ENCODE data around the gene POLD2.
A peak's percentile ranks its signal among the peaks of the same experiment; 100 is the strongest.

The POLD2 gene

DNA sequence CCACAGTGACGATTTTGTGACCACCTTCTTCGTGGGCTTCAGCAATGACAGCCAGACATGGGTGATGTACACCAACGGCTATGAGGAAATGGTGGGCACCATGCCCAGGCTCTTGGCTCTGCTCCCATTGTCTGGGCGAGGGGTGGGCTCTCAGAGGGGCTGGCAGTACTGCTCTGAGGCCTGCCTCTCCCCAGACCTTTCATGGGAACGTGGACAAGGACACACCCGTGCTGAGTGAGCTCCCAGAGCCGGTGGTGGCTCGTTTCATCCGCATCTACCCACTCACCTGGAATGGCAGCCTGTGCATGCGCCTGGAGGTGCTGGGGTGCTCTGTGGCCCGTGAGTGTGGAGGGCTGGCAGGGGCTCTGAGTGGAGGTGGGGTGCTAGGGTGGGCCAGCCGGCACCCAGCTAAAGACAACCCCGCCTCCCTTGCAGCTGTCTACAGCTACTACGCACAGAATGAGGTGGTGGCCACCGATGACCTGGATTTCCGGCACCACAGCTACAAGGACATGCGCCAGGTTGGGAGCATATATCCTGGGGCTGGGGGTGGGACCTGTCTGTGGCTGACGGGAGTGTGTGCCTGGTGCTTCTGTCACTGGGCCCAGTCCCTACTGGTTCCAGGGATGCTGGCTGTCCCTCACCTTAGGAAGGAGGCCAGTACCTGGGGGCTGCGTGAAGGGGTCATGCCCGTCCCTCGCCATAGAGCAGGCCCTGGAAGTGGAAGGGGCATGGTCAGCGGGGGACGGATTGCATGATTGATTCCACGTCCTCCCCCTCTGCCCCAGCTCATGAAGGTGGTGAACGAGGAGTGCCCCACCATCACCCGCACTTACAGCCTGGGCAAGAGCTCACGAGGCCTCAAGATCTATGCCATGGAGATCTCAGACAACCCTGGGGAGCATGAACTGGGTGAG lies 12.4 kb downstream of the POLD2 start:
- TF ChIP-seq, protein P1, sequence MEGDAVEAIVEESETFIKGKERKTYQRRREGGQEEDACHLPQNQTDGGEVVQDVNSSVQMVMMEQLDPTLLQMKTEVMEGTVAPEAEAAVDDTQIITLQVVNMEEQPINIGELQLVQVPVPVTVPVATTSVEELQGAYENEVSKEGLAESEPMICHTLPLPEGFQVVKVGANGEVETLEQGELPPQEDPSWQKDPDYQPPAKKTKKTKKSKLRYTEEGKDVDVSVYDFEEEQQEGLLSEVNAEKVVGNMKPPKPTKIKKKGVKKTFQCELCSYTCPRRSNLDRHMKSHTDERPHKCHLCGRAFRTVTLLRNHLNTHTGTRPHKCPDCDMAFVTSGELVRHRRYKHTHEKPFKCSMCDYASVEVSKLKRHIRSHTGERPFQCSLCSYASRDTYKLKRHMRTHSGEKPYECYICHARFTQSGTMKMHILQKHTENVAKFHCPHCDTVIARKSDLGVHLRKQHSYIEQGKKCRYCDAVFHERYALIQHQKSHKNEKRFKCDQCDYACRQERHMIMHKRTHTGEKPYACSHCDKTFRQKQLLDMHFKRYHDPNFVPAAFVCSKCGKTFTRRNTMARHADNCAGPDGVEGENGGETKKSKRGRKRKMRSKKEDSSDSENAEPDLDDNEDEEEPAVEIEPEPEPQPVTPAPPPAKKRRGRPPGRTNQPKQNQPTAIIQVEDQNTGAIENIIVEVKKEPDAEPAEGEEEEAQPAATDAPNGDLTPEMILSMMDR (IDR thresholded peaks at IDR 0.05; ENCODE audit: low read depth, low read length, missing control alignments): no peak
- H3K4me3 ChIP-seq (ENCODE audit: low read depth, low read length): no peak overlapping the region
- DNase-seq (ENCODE audit: low read depth): no peak

DNA sequence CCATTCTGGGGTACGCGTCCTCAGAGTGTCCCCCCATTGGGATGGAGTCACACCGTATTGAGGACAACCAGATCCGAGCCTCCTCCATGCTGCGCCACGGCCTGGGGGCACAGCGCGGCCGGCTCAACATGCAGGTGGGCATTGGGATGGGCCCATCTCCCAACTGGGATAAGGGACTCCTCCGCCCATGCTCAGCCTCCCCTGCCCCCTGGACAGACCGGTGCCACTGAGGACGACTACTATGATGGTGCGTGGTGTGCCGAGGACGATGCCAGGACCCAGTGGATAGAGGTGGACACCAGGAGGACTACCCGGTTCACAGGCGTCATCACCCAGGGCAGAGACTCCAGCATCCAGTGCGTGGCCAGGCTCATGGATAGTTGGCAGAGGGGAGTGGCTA lies 13.4 kb downstream of the POLD2 start:
- TF ChIP-seq, protein P1 (IDR thresholded peaks at IDR 0.05; ENCODE audit: low read depth, low read length, missing control alignments): no peak
- no peak for DNase-seq (ENCODE audit: low read depth)
- no peak overlapping the region for H3K4me3 ChIP-seq (ENCODE audit: low read depth, low read length)

DNA sequence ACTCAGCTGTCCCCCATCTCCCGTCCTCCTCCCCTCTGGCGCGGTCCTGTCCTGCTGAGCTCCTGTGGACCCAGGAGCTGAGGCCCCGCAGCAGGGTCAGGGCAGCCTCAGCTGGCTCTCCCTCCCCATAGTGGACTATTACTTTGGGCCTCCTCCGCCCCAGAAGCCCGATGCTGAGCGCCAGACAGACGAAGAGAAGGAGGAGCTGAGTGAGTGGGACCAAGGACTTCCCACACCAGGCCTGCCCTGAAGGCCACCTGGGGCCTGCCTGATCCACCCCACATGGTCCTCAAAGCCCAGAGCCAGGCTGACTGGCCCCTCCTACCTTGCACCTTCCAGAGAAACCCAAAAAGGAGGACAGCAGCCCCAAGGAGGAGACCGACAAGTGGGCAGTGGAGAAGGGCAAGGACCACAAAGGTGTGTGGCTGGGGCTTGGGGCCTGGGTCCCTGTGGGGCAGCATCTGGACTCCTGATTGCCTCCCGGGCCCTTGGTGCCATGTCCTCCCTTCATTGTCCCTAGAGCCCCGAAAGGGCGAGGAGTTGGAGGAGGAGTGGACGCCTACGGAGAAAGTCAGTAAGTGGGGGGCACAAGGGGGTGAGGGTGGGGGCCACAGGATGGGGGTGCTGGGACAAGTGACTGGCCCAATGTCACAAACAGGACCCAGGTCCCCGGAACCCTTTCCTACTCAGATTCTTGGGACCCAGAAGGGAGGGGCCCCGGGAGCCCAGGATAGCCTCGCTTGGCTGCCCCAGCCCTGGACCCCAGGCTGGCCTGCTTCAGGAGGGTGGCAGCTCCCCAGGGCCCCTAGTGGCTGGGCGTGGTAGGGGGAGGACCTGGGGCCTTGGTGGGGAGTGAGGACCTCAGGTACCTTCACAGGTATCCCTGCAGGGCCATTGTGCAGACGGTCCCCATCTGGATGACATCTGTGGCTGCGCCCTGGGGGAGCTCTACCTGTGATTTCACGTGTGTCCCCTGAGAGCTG lies 14.3 kb downstream of the POLD2 start:
- TF ChIP-seq, protein P1 (IDR thresholded peaks at IDR 0.05; ENCODE audit: low read depth, low read length, missing control alignments): peak; percentile 22
- no peak overlapping the region for H3K4me3 ChIP-seq (ENCODE audit: low read depth, low read length)
- no peak for DNase-seq (ENCODE audit: low read depth)

DNA sequence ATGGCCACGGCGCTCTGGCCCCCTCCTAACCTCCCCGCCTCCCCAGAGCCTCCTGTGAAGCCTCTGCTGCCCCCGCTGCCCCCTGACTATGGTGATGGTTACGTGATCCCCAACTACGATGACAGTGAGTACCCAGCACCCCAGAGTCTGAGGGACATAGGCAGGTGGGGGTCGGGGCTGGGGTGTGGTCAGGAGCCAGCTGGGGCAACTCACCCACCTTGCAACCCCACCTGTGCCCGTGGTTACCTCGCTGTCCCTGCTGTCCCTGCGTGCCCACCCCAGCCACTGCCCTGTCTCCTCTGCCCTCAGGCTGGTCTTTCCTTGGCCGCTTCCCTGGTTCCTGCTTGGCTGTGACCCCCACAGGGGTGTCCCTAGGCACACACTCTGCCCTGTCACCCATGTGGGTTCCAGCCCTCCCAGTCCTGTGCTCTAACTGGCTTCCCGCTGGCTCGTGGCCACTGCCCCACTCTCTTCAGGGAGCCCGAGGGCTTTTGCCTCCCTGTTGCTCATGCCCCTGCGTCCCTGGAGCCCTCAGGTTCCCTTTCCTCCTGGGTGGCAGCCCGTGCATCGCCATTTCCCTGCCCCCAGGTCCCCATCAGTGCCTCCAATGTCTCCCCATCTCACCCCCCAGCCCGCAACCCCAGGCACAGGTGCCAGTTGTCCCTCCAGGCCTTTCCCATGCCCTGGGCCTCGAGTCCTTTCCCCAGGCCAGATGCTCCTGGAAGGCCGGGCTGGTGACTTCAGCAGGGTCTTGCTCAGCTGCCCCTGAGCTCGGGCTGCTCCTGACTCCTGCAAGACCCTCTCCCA lies 15.2 kb downstream of the POLD2 start:
- no peak overlapping the region for H3K4me3 ChIP-seq (ENCODE audit: low read depth, low read length)
- TF ChIP-seq, protein P1 (IDR thresholded peaks at IDR 0.05; ENCODE audit: low read depth, low read length, missing control alignments): no peak
- no peak for DNase-seq (ENCODE audit: low read depth)

DNA sequence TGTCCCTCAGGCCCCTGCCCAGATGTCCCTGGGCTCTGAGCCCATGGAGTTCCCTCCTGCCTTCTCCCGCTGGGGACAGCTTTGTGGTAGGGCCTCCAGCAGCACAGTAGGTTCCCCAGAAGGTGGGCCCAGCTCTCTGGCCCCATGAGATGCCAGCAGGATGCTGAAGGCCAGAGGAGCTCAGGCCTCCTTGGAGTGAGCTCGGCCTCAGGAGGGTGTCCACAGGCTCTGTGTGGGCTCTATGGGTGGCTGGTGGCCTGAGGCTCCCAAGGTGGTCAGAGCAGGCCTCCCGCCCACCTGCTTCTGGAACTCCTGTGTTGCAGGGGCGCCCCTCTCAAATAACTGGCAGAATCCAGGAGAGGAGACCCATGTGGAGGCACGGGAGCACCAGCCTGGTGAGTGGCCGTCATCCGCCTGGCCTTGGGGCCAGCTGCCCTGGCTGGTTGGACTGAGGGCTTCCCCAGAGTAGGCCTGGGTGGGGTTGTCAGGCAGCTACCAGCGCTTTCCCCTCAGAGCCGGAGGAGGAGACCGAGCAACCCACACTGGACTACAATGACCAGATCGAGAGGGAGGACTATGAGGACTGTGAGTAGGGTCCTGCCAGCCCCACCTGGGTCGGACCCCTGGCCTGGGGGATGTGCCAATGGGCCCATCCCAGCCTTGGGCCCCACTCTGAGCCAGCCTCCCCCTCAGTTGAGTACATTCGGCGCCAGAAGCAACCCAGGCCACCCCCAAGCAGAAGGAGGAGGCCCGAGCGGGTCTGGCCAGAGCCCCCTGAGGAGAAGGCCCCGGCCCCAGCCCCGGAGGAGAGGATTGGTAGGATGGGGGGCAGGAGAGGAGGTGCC lies 16.0 kb downstream of the POLD2 start:
- TF ChIP-seq, protein P1 (IDR thresholded peaks at IDR 0.05; ENCODE audit: low read depth, low read length, missing control alignments): no peak
- DNase-seq (ENCODE audit: low read depth): no peak

More for the DNA sequence above, 16.0 kb downstream of the POLD2 start:
- no peak overlapping the region for H3K4me3 ChIP-seq (ENCODE audit: low read depth, low read length)

Data from GM12864 (cell line).